ENCODE measurements around the gene OTOP1.
"Not testable (repeated sequence)": the region's sequence is repeated elsewhere in the genome, so short reads cannot be mapped to it uniquely, and the experiment has no call there.

Gene OTOP1

GRCh38 chr4:4160956-4161665 is 65.6 kb downstream of the OTOP1 start:
- not testable (repeated sequence) for DNase-seq

GRCh38 chr4:4145622-4146021 is 81.1 kb downstream of the OTOP1 start:
- not testable (repeated sequence) for DNase-seq

- not testable (repeated sequence) for DNase-seq
Observed at GRCh38 chr4:4143376-4143775, 83.4 kb downstream of the OTOP1 start.

GRCh38 chr4:4142679-4143078 is 84.0 kb downstream of the OTOP1 start:
- not testable (repeated sequence) for DNase-seq

- not testable (repeated sequence) for DNase-seq
Observed at GRCh38 chr4:4141186-4141585, 85.5 kb downstream of the OTOP1 start.

All from KG1 (cell line).